ENCODE data around the gene EDRF1. TPM values are rescaled to one million over a fixed set of nuclear protein-coding genes. Genes with fewer than 3 reads are reported as not detected.

Gene EDRF1
- polyA plus RNA-seq, 6 donors from 2014 or later: 10.7 to 16.8 (median 14.0) TPM

DNA sequence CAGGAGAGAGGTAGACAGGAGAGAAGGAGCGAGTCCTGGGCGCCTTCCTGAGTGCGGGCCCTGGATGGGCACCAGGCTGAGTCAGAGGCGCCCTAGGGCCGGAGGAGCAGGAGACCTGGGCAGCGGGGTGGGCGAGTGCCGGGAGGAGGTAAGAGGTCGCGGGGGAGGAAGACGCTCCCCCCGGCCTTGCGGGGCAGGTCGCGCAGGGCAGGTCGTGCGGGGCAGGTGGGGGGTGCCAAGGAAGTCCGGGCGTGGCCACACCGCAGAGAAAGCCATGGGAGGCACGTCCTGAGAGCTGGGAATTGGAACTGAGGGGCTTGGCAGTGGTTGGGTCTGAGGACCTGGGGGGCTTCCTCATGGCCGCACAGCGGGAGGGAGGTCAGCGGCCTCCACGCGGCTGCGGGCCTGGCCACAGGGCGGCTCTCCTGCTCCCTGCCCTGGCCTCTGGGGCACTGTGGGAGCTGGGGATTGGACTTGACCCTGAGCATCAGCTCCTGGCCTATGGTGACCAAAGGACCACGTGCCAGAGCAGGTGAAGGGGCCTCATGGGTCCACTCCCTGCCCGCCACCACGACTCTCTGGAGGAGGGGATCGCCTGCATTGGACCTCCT, 55.2 kb downstream of the EDRF1 start:
- Mint-ChIP-seq H3K36me3 (peaks cover 0 to 8% of the 10 kb centered on the region in 2 donors), H3K4me3 (no peak overlapping the region), H3K27me3 (peaks cover 0 to 20% (median 13%) of the 10 kb centered on the region in 3 donors), H3K27ac (no peak overlapping the region), H3K4me1 (no peaks in the 10 kb centered on the region), H3K9me3 (peaks cover 0 to 5% (median 0%) of the 10 kb centered on the region in 7 donors)
- DNase-seq: no peak
- no peak for ATAC-seq (ENCODE audit: low read depth in 2 of 2)

DNA sequence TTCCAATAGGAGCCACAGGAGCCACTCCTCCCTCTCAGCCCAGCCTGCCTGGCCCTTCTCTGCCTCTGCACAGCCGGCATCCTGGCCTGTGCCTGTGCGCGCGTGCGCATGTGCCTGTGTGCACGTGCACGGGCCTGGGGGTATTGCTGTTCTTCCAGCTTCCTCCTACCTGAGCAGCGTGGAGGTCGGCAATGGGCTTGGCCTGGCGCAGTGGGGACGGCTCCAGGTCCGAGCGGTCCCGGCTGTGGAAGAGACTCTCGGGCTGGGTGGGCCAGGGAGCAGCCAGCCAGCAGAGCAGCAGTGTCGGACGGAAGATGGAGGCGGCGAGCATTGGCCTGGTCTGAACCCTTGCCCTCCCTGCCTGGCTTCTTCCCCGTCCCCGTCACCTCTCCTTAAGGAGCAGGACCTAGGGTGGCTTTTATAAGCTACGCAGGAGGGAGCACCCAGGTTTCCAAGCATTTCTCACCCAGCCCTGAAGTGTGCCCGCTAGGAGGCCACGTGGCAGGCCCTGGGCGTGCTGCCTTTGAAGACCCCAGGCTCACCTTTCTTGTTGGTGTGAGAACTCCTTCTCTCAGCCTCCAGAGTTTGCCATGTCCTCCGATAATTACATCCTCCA, 56.1 kb downstream of the EDRF1 start, which contains the start of gene MMP21:
TSS of gene MMP21 (minus strand) at position 331 of the 616 bp plus-strand sequence. CDS start at position 331, 0 bp downstream.
- Mint-ChIP-seq H3K36me3 (peaks cover 0 to 8% of the 10 kb centered on the region in 2 donors), H3K27me3 (peaks cover 0 to 20% (median 13%) of the 10 kb centered on the region in 3 donors), H3K4me1 (no peaks in the 10 kb centered on the region), H3K4me3 (peak within 1 kb of the TSS in 1 of 8 donors; percentile 7), H3K27ac (no peak within 1 kb of the TSS), H3K9me3 (peaks cover 0 to 5% (median 0%) of the 10 kb centered on the region in 7 donors)
- ATAC-seq (ENCODE audit: low read depth in 2 of 2) (no peak), DNase-seq (no peak)

DNA sequence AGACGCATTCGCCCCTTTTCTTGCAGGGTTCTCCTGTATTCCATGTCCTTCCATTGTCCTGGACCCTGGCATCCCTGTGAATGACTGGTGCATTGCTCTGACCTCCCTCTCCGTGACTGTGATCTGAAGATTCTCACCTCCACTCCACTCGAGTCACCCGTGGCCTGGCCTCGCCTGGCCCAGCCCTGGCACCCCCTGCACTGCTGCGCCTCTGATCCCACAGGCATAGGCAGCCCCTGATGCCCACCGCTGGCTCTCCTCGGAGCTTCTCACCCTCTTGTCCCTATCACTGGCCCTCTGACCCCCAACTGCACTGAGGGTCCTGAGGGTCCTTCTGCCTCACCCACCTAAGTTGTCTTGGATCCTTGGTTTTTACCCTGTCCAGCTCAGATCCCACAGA, 58.3 kb downstream of the EDRF1 start:
- Mint-ChIP-seq H3K4me1 (no peaks in the 10 kb centered on the region), H3K9me3 (peaks cover 0 to 5% (median 0%) of the 10 kb centered on the region in 7 donors), H3K4me3 (no peak overlapping the region)

DNA sequence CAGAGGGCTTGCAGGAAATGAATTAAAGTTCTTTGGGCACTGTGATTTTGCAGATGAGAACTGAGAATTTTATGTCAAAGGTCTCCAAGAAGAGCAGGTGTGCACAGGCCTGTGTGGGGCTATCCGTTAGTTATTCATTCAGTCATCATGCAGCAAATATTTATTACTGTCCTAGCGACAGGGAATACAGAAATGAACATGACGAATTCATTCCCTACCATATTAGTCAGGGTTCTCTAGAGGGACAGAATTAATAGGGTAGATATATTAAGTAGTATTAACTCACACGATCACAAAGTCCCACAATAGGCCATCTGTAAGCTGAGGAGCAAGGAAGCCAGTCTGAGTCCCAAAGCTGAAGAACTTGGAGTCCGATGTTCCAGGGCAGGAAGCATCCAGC, 59.0 kb downstream of the EDRF1 start:
- Mint-ChIP-seq H3K4me1 (no peaks in the 10 kb centered on the region), H3K27ac (no peak overlapping the region), H3K36me3 (peaks cover 0 to 8% of the 10 kb centered on the region in 2 donors), H3K27me3 (peaks cover 0 to 20% (median 13%) of the 10 kb centered on the region in 3 donors), H3K4me3 (peak overlapping the region in 1 of 8 donors; percentile 12), H3K9me3 (peaks cover 0 to 5% (median 0%) of the 10 kb centered on the region in 7 donors)
- no peak for ATAC-seq (ENCODE audit: low read depth in 2 of 2)
- DNase-seq: no peak

More for the DNA sequence above, 58.3 kb downstream of the EDRF1 start:
- peaks cover 0 to 8% of the 10 kb centered on the region in 2 donors for H3K36me3 Mint-ChIP-seq
- peak overlapping the region in 1 of 6 donors; percentile 19 for H3K27ac Mint-ChIP-seq
- DNase-seq (no peak), ATAC-seq (ENCODE audit: low read depth in 2 of 2) (no peak)
- peaks cover 0 to 20% (median 13%) of the 10 kb centered on the region in 3 donors for H3K27me3 Mint-ChIP-seq

DNA sequence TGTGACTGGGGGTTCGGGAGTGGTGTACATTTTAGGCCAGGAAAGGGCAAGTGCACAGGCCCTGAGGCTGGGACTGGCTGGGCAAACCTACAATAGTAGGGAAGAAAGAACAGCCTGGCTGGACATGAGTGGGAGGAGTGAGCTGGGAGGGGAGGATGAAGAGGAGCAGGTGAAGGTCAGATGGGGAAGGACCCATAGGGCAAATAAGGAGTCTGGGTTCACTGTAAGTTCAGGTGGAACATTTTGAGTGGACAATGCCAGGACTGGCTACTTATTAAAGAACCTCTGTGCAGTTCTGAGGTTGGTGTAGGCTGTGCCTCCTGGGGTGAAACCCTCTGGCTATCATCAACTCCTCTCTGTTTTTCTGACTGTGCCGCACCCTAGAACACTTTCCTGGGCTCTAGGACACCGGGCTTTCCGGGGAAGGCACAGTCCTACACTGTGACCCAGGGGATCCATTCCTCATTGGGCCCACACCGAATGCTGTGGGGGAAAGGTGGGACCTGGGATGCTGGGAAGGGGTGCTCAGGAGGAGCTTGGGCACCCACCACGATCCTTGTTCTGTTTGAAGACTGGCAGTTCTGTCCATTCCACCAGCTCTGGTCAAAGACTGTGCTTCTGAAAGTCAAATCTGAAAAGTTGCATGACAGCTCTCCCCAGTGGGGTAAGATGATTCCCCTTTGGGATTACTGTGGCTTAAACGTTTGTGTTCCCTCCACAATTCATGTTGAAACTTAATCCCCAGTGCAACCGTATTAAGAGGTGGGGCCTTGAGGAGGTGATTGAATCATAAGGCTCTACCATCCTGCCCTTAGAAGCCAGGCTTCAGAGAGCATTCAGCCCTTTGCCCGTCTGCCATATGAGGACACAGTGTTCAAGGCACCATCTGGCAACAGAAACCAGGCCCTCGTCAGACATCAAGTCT, 60.2 kb downstream of the EDRF1 start:
- DNase-seq: no peak
- Mint-ChIP-seq H3K4me3 (no peak overlapping the region), H3K27ac (peak overlapping the region in 1 of 6 donors; percentile 35), H3K36me3 (peaks cover 0 to under 1% of the 10 kb centered on the region in 2 donors), H3K4me1 (no peaks in the 10 kb centered on the region), H3K9me3 (peaks cover 0 to 2% (median 0%) of the 10 kb centered on the region in 7 donors), H3K27me3 (peaks cover 0 to 12% (median 6%) of the 10 kb centered on the region in 3 donors)
- ATAC-seq (ENCODE audit: low read depth in 2 of 2): no peak

DNA sequence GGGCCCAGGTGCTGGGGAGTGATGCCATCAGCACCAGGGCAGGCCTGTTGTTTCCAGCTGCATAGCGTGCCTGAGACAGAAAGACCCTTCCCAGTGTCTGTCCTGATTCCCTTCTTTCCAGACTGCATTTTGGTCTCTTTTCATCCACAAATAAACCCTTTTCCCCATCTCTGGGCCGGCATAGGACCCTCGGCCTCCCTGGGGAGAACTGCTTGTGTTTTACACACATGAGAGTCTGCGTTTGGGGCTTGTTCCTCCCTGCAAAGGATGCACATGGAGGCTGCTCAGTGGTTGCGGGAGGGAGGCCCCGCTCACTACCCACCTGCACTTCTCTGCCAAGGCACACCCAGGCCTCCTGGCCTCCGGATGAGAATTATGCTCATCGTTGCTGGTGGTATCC, 61.9 kb downstream of the EDRF1 start:
- DNase-seq (no peak), ATAC-seq (ENCODE audit: low read depth in 2 of 2) (no peak)
- H3K4me1 Mint-ChIP-seq: no peaks in the 10 kb centered on the region
- peaks cover 0 to 11% (median 6%) of the 10 kb centered on the region in 3 donors for H3K27me3 Mint-ChIP-seq
- no peak overlapping the region for H3K27ac Mint-ChIP-seq
- no peak overlapping the region for H3K4me3 Mint-ChIP-seq
- peaks cover 0 to 2% (median 0%) of the 10 kb centered on the region in 7 donors for H3K9me3 Mint-ChIP-seq
- no peaks in the 10 kb centered on the region for H3K36me3 Mint-ChIP-seq

DNA sequence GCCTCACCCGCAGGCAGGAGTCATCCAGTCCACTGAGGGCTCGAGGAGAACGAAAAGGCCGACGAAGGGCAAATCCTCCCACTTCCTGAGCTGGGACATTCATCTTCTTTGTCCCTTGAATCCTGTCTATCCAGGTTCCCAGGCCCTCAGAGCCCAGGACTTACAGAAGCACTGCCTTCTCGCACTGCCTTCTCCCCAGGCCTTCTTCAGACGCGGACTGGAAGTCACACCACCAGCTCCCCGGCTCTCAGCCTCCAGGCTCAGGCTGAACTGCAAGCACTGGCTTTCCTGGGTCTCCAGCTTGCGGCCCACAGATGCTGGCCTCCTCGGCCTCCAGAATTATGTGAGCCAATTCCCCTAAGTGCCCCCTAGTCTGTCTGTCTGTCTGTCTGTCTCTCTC, 62.5 kb downstream of the EDRF1 start:
- no peak overlapping the region for H3K4me3 Mint-ChIP-seq
- no peaks in the 10 kb centered on the region for H3K36me3 Mint-ChIP-seq
- peaks cover 0 to 11% (median 6%) of the 10 kb centered on the region in 3 donors for H3K27me3 Mint-ChIP-seq
- H3K9me3 Mint-ChIP-seq: peaks cover 0 to 2% (median 0%) of the 10 kb centered on the region in 7 donors
- peaks cover 0 to 2% (median 0%) of the 10 kb centered on the region in 3 donors for H3K4me1 Mint-ChIP-seq
- DNase-seq (no peak), ATAC-seq (ENCODE audit: low read depth in 2 of 2) (no peak)
- no peak overlapping the region for H3K27ac Mint-ChIP-seq

DNA sequence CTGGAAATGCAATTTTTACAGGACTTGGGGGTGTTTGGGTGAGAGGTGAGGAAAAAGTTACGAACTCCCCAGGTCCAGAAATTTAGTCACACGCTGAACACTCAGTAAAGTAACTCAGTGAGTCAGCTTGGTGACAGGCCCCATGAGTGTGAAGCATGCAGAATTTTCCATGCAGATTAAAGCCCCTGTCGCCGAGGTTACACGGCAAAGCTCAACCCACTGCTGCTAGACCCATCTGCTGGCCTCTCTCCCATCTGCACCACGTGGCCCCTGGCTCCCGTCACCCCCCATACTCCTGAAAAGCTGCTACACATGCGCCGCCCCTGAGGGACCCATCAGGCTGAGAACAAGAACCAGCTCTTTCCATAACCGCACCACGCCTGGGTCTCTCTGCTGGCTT, 63.1 kb downstream of the EDRF1 start:
- peaks cover 0 to 2% (median 0%) of the 10 kb centered on the region in 3 donors for H3K4me1 Mint-ChIP-seq
- peaks cover 0 to 2% (median 0%) of the 10 kb centered on the region in 7 donors for H3K9me3 Mint-ChIP-seq
- ATAC-seq (ENCODE audit: low read depth in 2 of 2): no peak
- no peak for DNase-seq
- H3K27me3 Mint-ChIP-seq: peaks cover 0 to 9% (median 6%) of the 10 kb centered on the region in 3 donors
- H3K36me3 Mint-ChIP-seq: peaks cover 0 to 1% of the 10 kb centered on the region in 2 donors
- H3K27ac Mint-ChIP-seq: no peak overlapping the region
- no peak overlapping the region for H3K4me3 Mint-ChIP-seq

DNA sequence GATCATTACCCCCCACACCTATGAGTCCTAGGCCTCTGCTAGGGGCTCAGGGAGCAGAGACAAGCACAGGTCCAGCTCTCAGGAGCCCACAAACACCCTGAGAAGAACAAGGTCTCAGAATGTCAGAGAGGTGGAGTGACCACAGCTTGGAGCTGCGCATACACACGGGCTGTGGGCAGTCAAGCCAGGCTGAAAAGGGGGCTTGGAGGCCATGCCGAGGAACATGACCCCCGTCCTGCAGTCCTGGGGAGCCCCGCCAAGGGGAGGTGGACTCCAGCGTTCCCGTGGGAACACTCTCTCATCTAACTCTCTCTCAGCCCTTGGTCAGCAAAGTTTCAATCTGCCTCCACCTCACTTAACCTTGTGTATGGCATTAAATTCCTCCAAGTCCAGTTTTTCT, 63.9 kb downstream of the EDRF1 start:
- Mint-ChIP-seq H3K4me3 (no peak overlapping the region), H3K36me3 (peaks cover 0 to 8% of the 10 kb centered on the region in 2 donors), H3K27me3 (peaks cover 0 to 1% (median under 1%) of the 10 kb centered on the region in 3 donors), H3K27ac (peak overlapping the region in 1 of 6 donors; percentile 40), H3K4me1 (peaks cover 0 to 2% (median 0%) of the 10 kb centered on the region in 3 donors), H3K9me3 (peaks cover 0 to 2% (median 0%) of the 10 kb centered on the region in 7 donors)
- DNase-seq: no peak
- ATAC-seq (ENCODE audit: low read depth in 2 of 2): no peak

DNA sequence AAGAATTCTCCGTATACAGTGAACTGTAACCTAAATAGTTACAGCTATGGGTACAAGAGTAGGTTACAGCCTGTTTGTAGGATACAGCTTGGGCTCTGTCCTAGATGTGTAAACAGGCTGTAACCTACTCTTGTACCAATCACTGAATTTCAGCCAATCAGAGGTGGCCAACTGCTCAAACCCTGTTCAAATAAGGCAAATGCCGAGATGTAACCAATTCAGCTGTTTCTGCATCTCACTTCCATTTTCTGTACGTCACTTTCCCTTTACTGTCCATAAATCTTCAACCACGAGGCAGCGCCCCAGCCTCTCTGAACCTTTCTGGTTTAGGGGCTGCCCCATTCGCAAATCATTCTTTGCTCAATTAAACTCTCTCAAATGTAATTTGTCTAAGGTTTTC, 64.4 kb downstream of the EDRF1 start:
- Mint-ChIP-seq H3K4me3 (no peak overlapping the region), H3K9me3 (peaks cover 0 to 2% (median 0%) of the 10 kb centered on the region in 7 donors), H3K27ac (peak overlapping the region in 1 of 6 donors; percentile 62), H3K36me3 (peaks cover 0 to 10% of the 10 kb centered on the region in 2 donors), H3K4me1 (peaks cover 0 to 2% (median 0%) of the 10 kb centered on the region in 3 donors), H3K27me3 (no peaks in the 10 kb centered on the region)
- no peak for ATAC-seq (ENCODE audit: low read depth in 2 of 2)
- DNase-seq: no peak

DNA sequence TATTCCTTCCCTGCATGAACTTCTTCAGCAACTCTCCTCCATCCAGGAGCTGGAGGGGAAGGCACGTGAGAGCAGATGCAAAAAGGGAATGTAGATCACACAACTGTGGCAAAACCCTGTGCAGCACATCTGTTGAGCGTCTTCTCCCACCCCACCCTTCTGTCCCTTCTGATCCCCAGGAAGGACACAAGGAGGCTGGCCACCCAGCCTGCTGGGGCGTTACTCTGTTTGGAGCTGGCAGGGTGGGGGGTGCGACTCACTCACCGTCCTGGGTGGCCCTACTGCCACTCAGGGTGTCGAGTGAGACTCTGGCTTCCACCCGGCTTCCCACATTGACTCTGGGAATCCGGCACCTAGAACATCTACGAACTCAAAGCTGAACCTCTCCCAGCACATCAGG, 66.3 kb downstream of the EDRF1 start:
- no peak for DNase-seq
- no peaks in the 10 kb centered on the region for H3K27me3 Mint-ChIP-seq
- H3K4me1 Mint-ChIP-seq: peaks cover 0 to 2% (median 0%) of the 10 kb centered on the region in 3 donors
- no peaks in the 10 kb centered on the region for H3K9me3 Mint-ChIP-seq
- no peak overlapping the region for H3K27ac Mint-ChIP-seq
- H3K36me3 Mint-ChIP-seq: peaks cover 8 to 15% of the 10 kb centered on the region in 2 donors
- no peak for ATAC-seq (ENCODE audit: low read depth in 2 of 2)
- no peak overlapping the region for H3K4me3 Mint-ChIP-seq

DNA sequence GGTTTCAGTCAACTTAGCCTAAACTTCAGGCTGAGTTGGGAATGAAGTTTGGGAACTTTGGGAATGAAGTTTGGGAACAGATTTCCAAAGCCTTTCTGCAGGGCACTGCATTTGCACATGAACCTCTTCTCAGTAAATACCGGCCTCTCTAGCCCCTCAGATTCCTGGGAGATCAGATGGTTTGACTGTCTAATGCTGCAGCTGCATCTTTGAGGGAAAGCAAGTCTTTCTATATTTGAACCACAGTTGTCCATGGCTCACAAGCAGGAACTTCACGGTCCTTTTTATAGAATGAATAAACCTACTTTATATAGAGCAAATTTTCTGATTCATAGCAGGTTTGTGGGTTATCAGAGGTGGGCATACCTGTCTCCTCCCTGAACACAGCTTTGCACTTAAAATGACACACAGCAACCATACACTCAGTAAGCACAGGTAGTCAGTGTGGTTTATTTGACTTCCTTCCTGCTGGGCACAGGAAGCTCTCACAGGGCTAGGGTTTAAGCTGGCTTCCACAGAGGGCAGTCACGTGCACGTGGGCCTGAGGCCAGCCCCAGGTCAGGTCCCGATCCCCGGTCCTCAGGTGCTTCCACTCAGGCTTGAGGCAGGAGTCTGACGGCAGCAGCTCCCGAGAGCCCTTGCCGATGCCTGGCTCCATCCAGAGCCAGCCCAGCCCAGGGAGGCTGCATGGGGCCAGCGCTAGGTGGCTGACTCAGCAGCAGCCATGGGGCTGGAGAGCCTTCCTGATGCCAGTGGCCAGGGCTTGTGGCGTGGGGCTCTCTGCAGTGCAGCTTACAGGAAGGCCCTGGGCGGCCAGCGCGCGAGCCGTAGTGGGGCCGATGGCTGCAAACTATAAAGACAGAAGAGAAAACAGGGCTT, 68.9 kb downstream of the EDRF1 start:
- ATAC-seq (ENCODE audit: low read depth in 2 of 2) (no peak), DNase-seq (no peak)
- Mint-ChIP-seq H3K9me3 (no peaks in the 10 kb centered on the region), H3K27me3 (no peaks in the 10 kb centered on the region), H3K4me1 (peaks cover 0 to 2% (median 0%) of the 10 kb centered on the region in 3 donors), H3K36me3 (peaks cover 8 to 31% of the 10 kb centered on the region in 2 donors), H3K4me3 (no peak overlapping the region), H3K27ac (peak overlapping the region in 2 of 6 donors; percentile 30 to 49)

All from naive B cell (primary cell).